HEK293 (cell line): ENCODE results near the gene ZDHHC21.
"Not testable (repeated sequence)": the region's sequence is repeated elsewhere in the genome, so short reads cannot be mapped to it uniquely, and the experiment has no call there.

Experiments used
- CTCF ChIA-PET: fragments of 350-600 bp; formaldehyde crosslinking; extraction: SDS; loops from one replicate; lab custom pipeline; 2021; ENCODE audit warnings: antibody characterized with exemption; lab: Yijun Ruan, JAX
- POLR2A ChIA-PET: fragments of 300-600 bp; formaldehyde crosslinking; extraction: SDS; loops from one replicate; lab custom pipeline; 2020; ENCODE audit warnings: antibody characterized with exemption, inconsistent platforms; lab: Yijun Ruan, JAX
- H3K27ac ChIP-seq: fragments of 200-500 bp; sonication (Bioruptor generic); 2 replicates; pipeline ENCODE4 v1.5.1; 2014; ENCODE audit warnings: low read depth, low read length, control low read depth, inconsistent platforms; ENCODE audit errors: extremely low read depth
- H3K36me3 ChIP-seq, 2 experiments: fragments of 200-500 bp in 1 of 2; sonication (Bioruptor generic) in 1 of 2; 1 replicate in 1 of 2; 2 replicates in 1 of 2; pipeline ENCODE4 v1.5.1; 2014 to 2017; ENCODE audit warnings: inconsistent platforms in 2 of 2, low read length in 2 of 2; ENCODE audit not compliant: control insufficient read depth in 2 of 2, insufficient read depth in 1 of 2
- H3K4me1 ChIP-seq: fragments of 200-500 bp; sonication (Bioruptor generic); 2 replicates; pipeline ENCODE4 v1.5.1; 2014; ENCODE audit warnings: mild to moderate bottlenecking, low read length, inconsistent platforms; ENCODE audit not compliant: control insufficient read depth, insufficient read depth
- H3K4me3 ChIP-seq: 2 replicates; pipeline ENCODE4 v1.5.1; 2011; ENCODE audit warnings: low read depth, mild to moderate bottlenecking, control low read depth, low read length, moderate library complexity
- H3K9me3 ChIP-seq: fragments of 200-500 bp; sonication (Bioruptor generic); 2 replicates; pipeline ENCODE4 v1.5.1; 2014; ENCODE audit warnings: low read depth, low read length, inconsistent platforms; ENCODE audit not compliant: control insufficient read depth, insufficient read depth
- BCL11B ChIP-seq: fragments of 450-650 bp; formaldehyde crosslinking; IDR thresholded peaks from 2 replicates; pipeline ENCODE4 v1.5.1; 2016; ENCODE audit warnings: low read depth, missing biosample characterization, missing genetic modification characterization
- EGR2 ChIP-seq: fragments of 450-650 bp; formaldehyde crosslinking; IDR thresholded peaks from 2 replicates; pipeline ENCODE4 v1.5.1; 2016; ENCODE audit warnings: low read depth, missing biosample characterization, missing genetic modification characterization
- ZBTB17 ChIP-seq: fragments of 450-650 bp; formaldehyde crosslinking; IDR thresholded peaks from 2 replicates; pipeline ENCODE4 v1.5.1; 2016; ENCODE audit warnings: missing biosample characterization, missing genetic modification characterization
- ZNF138 ChIP-seq: fragments of 450-650 bp; formaldehyde crosslinking; IDR thresholded peaks from 2 replicates; pipeline ENCODE4 v1.5.1; 2016; ENCODE audit warnings: missing biosample characterization, missing genetic modification characterization, borderline replicate concordance
- ZNF157 ChIP-seq: fragments of 450-650 bp; formaldehyde crosslinking; IDR thresholded peaks from 2 replicates; pipeline ENCODE4 v1.5.1; 2016; ENCODE audit warnings: missing biosample characterization, missing genetic modification characterization
- ZNF426 ChIP-seq: fragments of 450-650 bp; formaldehyde crosslinking; IDR thresholded peaks from 2 replicates; pipeline ENCODE4 v1.5.1; 2017; ENCODE audit warnings: missing biosample characterization, missing genetic modification characterization, mild to moderate bottlenecking, inconsistent platforms, moderate library complexity
- ZNF514 ChIP-seq: fragments of 450-650 bp; formaldehyde crosslinking; IDR thresholded peaks from 2 replicates; pipeline ENCODE4 v1.5.1; 2016; ENCODE audit warnings: missing biosample characterization, missing genetic modification characterization
- ZNF596 ChIP-seq: fragments of 450-650 bp; IDR thresholded peaks from 2 replicates; pipeline ENCODE4 v1.5.0; 2018; ENCODE audit warnings: missing biosample characterization, mild to moderate bottlenecking, missing genetic modification characterization, moderate library complexity
- ZNF837 ChIP-seq: fragments of 450-650 bp; formaldehyde crosslinking; IDR thresholded peaks from 2 replicates; pipeline ENCODE4 v1.5.1; 2016; ENCODE audit warnings: missing biosample characterization, missing genetic modification characterization
- TF ChIP-seq, protein P1 (sequence below): fragments of 450-650 bp; formaldehyde crosslinking; IDR thresholded peaks from 2 replicates; pipeline ENCODE4 v1.5.0; 2017; ENCODE audit warnings: missing biosample characterization, missing genetic modification characterization, borderline replicate concordance
- TF ChIP-seq, protein P2 (sequence below): fragments of 450-650 bp; formaldehyde crosslinking; IDR thresholded peaks from 2 replicates; pipeline ENCODE4 v1.5.1; 2016; ENCODE audit warnings: missing biosample characterization, missing genetic modification characterization
- TF ChIP-seq, protein P3 (sequence below): fragments of 450-650 bp; formaldehyde crosslinking; IDR thresholded peaks from 2 replicates; pipeline ENCODE4 v1.5.1; 2017; ENCODE audit warnings: missing biosample characterization, mild to moderate bottlenecking, missing genetic modification characterization, moderate library complexity
- TF ChIP-seq, protein P4 (sequence below): fragments of 450-650 bp; IDR thresholded peaks from 2 replicates; pipeline ENCODE4 v1.5.1; 2018; ENCODE audit warnings: missing biosample characterization, missing genetic modification characterization
- TF ChIP-seq, protein P5 (sequence below): fragments of 450-650 bp; formaldehyde crosslinking; IDR thresholded peaks from 2 replicates; pipeline ENCODE4 v1.5.1; 2016; ENCODE audit warnings: missing biosample characterization, missing genetic modification characterization
- TF ChIP-seq, protein P6 (sequence below): fragments of 450-650 bp; formaldehyde crosslinking; IDR thresholded peaks from 2 replicates; pipeline ENCODE4 v1.5.1; 2016; ENCODE audit warnings: missing biosample characterization, missing genetic modification characterization

The ZDHHC21 gene

DNA sequence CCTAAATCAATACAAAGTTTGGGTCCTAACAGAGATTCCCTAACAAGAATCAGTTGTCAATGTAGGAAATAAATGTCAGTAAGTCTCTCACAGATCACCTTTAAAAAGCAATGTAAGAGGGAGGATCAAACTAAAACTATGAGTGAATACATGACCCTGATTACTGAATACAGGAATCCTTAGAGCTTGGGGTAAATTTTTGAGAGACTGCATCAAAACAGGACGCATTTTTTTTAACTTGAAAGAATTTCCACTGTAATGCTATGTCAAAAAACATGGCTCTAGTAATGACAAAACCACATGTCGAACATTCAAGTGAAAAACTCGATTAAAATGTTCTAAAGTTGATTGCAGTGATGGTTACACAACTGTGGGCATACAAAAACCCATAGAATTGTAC, 21.9 kb downstream of the ZDHHC21 start (continued):
- TF ChIP-seq, protein P1, sequence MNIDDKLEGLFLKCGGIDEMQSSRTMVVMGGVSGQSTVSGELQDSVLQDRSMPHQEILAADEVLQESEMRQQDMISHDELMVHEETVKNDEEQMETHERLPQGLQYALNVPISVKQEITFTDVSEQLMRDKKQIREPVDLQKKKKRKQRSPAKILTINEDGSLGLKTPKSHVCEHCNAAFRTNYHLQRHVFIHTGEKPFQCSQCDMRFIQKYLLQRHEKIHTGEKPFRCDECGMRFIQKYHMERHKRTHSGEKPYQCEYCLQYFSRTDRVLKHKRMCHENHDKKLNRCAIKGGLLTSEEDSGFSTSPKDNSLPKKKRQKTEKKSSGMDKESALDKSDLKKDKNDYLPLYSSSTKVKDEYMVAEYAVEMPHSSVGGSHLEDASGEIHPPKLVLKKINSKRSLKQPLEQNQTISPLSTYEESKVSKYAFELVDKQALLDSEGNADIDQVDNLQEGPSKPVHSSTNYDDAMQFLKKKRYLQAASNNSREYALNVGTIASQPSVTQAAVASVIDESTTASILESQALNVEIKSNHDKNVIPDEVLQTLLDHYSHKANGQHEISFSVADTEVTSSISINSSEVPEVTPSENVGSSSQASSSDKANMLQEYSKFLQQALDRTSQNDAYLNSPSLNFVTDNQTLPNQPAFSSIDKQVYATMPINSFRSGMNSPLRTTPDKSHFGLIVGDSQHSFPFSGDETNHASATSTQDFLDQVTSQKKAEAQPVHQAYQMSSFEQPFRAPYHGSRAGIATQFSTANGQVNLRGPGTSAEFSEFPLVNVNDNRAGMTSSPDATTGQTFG (tag by site-specific recombination), result no peak

DNA sequence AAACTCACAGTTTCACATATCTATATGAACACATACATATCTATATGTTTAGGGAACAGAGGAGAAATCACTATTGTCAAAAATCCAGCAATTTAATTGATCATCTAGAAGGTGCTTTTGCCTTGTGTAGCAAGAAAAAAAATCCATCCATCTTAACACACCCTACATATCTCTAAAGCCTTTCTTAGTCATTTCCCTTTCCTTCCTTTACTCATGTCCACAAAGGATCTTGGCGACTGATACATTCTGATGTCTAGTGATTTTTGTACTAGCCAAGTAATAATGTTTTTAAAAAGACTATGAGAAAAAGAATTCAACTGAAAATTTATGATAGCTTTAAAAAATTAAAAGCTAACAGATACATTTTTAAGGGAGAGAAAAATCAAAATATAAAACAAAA, 22.5 kb downstream of the ZDHHC21 start:
- ChIA-PET POLR2A (no interaction called here), CTCF (interaction anchor here (1.0 to 1.2 kb wide), 2 partner anchors 10 to 18 kb away, joined by 3 to 7 read pairs; no protein-coding TSS in a partner anchor)
- H3K36me3 ChIP-seq, result peaks cover 4 to 6% of the 10 kb centered on the region in 2 experiments; a peak in 2 of 3 replicates
- no peak overlapping the region for H3K4me3 ChIP-seq
- no peaks in the 10 kb centered on the region for H3K9me3 ChIP-seq
- H3K4me1 ChIP-seq, result no peaks in the 10 kb centered on the region
- no peak overlapping the region for H3K27ac ChIP-seq
- TF ChIP-seq EGR2 (tag by site-specific recombination) (no peak), ZNF157 (tag by site-specific recombination) (no peak), ZNF138 (no peak), ZNF426 (tag by site-specific recombination) (no peak), ZNF837 (tag by site-specific recombination) (no peak)
- TF ChIP-seq, protein P2, sequence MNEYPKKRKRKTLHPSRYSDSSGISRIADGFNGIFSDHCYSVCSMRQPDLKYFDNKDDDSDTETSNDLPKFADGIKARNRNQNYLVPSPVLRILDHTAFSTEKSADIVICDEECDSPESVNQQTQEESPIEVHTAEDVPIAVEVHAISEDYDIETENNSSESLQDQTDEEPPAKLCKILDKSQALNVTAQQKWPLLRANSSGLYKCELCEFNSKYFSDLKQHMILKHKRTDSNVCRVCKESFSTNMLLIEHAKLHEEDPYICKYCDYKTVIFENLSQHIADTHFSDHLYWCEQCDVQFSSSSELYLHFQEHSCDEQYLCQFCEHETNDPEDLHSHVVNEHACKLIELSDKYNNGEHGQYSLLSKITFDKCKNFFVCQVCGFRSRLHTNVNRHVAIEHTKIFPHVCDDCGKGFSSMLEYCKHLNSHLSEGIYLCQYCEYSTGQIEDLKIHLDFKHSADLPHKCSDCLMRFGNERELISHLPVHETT (tag by site-specific recombination), result no peak
- TF ChIP-seq, protein P3, sequence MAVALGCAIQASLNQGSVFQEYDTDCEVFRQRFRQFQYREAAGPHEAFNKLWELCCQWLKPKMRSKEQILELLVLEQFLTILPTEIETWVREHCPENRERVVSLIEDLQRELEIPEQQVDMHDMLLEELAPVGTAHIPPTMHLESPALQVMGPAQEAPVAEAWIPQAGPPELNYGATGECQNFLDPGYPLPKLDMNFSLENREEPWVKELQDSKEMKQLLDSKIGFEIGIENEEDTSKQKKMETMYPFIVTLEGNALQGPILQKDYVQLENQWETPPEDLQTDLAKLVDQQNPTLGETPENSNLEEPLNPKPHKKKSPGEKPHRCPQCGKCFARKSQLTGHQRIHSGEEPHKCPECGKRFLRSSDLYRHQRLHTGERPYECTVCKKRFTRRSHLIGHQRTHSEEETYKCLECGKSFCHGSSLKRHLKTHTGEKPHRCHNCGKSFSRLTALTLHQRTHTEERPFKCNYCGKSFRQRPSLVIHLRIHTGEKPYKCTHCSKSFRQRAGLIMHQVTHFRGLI, result no peak
- TF ChIP-seq, protein P4, sequence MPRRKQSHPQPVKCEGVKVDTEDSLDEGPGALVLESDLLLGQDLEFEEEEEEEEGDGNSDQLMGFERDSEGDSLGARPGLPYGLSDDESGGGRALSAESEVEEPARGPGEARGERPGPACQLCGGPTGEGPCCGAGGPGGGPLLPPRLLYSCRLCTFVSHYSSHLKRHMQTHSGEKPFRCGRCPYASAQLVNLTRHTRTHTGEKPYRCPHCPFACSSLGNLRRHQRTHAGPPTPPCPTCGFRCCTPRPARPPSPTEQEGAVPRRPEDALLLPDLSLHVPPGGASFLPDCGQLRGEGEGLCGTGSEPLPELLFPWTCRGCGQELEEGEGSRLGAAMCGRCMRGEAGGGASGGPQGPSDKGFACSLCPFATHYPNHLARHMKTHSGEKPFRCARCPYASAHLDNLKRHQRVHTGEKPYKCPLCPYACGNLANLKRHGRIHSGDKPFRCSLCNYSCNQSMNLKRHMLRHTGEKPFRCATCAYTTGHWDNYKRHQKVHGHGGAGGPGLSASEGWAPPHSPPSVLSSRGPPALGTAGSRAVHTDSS (tag by site-specific recombination), result no peak

DNA sequence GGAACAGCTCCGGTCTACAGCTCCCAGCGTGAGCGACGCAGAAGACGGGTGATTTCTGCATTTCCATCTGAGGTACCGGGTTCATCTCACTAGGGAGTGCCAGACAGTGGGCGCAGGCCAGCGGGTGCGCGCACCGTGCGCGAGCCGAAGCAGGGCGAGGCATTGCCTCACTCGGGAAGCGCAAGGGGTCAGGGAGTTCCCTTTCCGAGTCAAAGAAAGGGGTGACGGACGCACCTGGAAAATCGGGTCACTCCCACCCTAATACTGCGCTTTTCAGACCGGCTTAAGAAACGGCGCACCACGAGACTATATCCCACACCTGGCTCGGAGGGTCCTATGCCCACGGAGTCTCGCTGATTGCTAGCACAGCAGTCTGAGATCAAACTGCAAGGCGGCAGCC, 29.2 kb downstream of the ZDHHC21 start:
- not testable (repeated sequence) for H3K27ac ChIP-seq, H3K36me3 ChIP-seq, H3K4me1 ChIP-seq, H3K4me3 ChIP-seq, H3K9me3 ChIP-seq
- CTCF ChIA-PET, result interaction anchor here (0.6 kb wide), 1 partner anchor 10 kb away, joined by 3 read pairs; no protein-coding TSS in a partner anchor
- POLR2A ChIA-PET, result interaction anchor here (0.6 kb wide), 1 partner anchor 1960 kb away, joined by 3 read pairs; no protein-coding TSS in a partner anchor

DNA sequence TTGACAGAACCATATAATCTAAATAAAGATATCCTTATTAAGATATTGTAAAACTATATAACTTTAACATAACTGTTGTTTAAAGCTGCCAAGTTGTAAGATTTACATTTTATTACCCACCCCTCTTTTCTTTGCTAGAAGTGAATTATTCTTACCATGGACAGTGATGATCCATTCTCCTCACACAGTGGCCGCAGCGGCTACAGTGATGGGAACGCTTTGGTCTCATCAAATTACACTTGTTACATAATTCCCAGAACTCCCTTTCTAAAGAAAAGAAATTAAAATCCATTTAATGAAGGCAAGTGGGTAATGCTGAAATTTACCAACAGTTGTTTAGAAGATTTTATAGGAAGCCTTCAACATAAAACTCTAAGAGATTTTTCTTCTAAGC, 31.2 kb downstream of the ZDHHC21 start:
- Histone ChIP-seq H3K27ac (no peak overlapping the region), H3K9me3 (no peaks in the 10 kb centered on the region), H3K36me3 (peaks cover 0 to 4% of the 10 kb centered on the region in 2 experiments; a peak in 2 of 3 replicates), H3K4me3 (no peak overlapping the region), H3K4me1 (no peaks in the 10 kb centered on the region)
- POLR2A ChIA-PET, result interaction anchor here (1.1 kb wide), 1 partner anchor 31 kb away, joined by 3 read pairs; the partner anchor contains the start of gene ZDHHC21
- CTCF ChIA-PET, result interaction anchor here (0.5 to 1.9 kb wide), 21 partner anchors 8 to 1628 kb away, joined by 3 to 15 read pairs (median 4); no protein-coding TSS in a partner anchor
- TF ChIP-seq ZNF596 (tag by site-specific recombination), result no peak
- no peak for TF ChIP-seq BCL11B (tag by site-specific recombination)
- no peak for TF ChIP-seq ZNF514 (tag by site-specific recombination)
- TF ChIP-seq, protein P5, sequence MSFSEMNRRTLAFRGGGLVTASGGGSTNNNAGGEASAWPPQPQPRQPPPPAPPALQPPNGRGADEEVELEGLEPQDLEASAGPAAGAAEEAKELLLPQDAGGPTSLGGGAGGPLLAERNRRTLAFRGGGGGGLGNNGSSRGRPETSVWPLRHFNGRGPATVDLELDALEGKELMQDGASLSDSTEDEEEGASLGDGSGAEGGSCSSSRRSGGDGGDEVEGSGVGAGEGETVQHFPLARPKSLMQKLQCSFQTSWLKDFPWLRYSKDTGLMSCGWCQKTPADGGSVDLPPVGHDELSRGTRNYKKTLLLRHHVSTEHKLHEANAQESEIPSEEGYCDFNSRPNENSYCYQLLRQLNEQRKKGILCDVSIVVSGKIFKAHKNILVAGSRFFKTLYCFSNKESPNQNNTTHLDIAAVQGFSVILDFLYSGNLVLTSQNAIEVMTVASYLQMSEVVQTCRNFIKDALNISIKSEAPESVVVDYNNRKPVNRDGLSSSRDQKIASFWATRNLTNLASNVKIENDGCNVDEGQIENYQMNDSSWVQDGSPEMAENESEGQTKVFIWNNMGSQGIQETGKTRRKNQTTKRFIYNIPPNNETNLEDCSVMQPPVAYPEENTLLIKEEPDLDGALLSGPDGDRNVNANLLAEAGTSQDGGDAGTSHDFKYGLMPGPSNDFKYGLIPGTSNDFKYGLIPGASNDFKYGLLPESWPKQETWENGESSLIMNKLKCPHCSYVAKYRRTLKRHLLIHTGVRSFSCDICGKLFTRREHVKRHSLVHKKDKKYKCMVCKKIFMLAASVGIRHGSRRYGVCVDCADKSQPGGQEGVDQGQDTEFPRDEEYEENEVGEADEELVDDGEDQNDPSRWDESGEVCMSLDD (tag by site-specific recombination), result no peak
- TF ChIP-seq, protein P6, sequence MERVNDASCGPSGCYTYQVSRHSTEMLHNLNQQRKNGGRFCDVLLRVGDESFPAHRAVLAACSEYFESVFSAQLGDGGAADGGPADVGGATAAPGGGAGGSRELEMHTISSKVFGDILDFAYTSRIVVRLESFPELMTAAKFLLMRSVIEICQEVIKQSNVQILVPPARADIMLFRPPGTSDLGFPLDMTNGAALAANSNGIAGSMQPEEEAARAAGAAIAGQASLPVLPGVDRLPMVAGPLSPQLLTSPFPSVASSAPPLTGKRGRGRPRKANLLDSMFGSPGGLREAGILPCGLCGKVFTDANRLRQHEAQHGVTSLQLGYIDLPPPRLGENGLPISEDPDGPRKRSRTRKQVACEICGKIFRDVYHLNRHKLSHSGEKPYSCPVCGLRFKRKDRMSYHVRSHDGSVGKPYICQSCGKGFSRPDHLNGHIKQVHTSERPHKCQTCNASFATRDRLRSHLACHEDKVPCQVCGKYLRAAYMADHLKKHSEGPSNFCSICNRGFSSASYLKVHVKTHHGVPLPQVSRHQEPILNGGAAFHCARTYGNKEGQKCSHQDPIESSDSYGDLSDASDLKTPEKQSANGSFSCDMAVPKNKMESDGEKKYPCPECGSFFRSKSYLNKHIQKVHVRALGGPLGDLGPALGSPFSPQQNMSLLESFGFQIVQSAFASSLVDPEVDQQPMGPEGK (tag by site-specific recombination), result no peak
- TF ChIP-seq ZBTB17 (tag by site-specific recombination), result no peak
- no peak for TF ChIP-seq ZNF157 (tag by site-specific recombination)
